Stimulated activated naive CD8-positive, alpha-beta T cell treated with anti-CD3 and anti-CD28 coated beads, Interleukin-15, Interleukin-2, amounts not matched to agents 100 U/mL and 50 U/mL, for 24 hours (primary cell): ENCODE measurements around the gene AARS2.

Experiments
- ATAC-seq: fragments of 150-1000 bp; cut with Tn5 transposase; one replicate; pipeline ENCODE4 v1.10.0; 2021
- DNase-seq: peaks from one replicate; pipeline ENCODE4 v3.0.0; 2021

Gene AARS2

GRCh38 chr6:44275749-44276648, 37.1 kb downstream of the AARS2 start:
- peak; percentile 36 for DNase-seq
- ATAC-seq: peak; percentile 68

- ATAC-seq: no peak
These were observed 37.8 kb downstream of the AARS2 start for GRCh38 chr6:44275271-44275748.

DNA sequence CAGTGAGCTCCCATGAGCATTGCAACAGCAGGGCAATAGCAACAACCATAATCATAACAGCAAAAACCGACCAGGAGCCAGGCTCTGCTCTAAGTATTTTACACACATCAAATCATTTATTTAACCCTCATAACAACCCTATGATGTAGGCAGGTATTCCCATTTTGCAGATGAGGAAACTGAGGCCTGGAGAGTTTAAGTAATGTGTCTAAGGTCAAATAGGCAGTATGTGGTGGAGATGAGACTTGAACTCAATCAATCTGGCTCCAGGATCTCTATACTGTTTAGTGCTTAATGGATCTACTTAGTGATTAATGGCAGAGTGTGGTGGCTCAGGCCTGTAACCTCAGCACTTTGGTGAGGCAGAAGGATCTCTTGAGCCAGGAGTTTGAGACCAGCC, 39.5 kb downstream of the AARS2 start:
- ATAC-seq (no peak), DNase-seq (no peak)

More at GRCh38 chr6:44275271-44275748, 37.8 kb downstream of the AARS2 start:
- DNase-seq: no peak

GRCh38 chr6:44272999-44273566, 40.1 kb downstream of the AARS2 start:
- ATAC-seq: no peak
- DNase-seq: no peak

DNA sequence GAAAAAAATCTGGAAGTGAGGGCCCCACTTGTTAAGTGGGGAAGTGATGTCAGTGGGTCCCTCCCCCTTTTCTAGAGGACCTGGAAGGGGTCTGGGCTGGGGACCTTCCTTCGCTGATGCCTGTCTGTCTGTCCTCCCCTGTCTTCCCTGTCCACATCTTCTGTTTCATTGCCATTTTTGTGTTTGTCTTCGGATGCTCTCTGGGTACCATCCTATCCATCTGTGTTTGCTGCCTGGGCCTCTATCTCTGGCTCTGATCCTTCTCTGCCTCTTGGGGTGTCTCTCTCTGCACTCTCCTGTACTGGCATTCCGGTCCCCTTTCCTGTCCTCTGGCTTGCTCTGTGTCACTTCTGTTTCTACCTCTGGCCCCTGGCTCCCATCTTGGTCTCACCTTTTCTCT, 40.6 kb downstream of the AARS2 start:
- no peak for DNase-seq
- no peak for ATAC-seq

GRCh38 chr6:44271914-44272313, 41.2 kb downstream of the AARS2 start:
- DNase-seq (no peak), ATAC-seq (no peak)

DNA sequence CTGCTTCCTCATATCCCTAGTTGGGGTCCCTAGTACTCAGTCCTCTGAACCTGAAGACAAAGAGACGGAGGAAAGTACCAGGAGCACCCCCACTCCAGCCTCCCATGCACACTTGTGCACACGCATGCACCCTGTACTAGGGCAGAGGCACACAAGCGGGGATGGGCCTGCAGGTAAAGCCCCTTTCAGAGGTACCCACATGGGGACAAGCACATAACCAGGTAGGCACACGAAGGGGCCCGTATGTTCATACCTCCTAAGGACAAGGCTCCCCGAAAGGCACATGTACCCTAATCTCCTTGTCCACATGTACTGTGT, 41.8 kb downstream of the AARS2 start:
- DNase-seq (no peak), ATAC-seq (no peak)

DNA sequence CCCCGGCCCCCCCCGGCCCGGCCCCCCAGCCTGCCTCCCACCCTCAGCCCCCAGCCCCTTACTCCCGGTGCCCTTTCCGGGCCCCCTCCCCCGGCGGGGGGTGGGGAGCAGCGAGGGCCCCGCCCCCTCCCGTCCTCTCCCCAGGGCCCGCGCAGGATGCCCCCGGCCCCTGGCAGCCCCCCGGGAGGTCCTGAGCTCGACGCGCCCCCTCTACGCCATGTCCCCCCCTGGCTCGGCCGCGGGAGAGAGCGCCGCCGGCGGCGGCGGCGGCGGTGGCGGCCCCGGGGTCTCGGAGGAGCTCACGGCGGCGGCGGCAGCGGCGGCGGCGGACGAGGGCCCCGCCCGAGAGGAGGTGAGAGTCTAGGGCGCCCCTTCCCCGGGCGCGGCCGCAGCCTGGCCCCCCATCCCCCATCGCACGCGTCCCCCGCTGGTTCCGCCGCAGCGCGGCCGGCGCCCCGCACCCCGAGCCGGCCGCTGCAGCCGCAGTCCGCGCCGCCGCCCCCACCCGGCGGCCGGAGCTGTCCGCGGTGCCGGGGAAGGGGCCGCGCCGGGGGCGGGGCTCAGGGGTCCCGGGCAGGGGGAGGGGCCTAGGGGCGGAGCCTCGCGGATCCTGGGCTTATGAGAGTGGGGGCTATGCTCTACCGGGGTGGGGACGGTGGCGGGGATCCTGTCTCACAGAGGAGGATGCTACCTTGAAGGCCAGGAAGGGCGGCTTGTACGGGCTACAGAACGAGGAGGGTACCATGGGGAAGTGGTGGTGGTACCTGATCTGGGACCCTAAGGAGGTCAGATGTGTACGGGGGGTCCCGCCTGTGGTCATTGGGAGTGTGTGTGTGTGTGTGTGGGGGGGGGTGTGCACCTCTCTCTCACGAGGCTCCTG, 42.4 kb downstream of the AARS2 start:
- DNase-seq (no peak), ATAC-seq (no peak)

DNA sequence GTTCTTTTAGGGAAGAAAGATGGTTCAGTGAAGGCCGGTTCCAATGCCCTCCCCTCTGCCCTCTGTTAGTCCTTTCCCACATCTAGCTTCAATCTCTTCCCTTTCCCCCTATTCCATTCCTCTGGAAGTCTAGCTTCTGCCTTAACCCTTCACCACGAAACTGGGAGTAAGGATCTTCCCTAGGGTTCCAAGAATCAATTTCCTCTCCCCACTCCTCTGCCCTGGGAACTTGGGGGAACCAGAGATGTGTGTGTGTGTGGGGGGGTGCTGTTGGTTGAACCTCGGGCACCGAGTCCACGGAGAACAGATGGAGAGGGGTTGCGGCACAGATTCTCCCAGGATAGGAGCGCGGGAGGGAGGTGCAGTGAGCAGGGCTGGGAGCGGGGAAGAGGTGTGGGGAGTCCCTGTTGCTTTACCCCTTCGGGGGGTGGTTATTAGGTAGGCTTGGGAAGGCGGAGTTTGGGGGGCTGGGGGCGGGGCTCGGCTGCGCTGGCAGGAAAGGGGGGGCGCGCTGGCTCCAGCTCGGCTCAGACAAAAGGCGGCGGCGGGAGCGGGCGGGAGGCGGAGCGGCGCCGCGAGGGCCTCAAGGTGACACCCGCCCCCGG, 43.1 kb downstream of the AARS2 start, which contains the start of gene TMEM151B:
TMEM151B (plus strand) TSS at position 530 of the 605 bp plus-strand sequence. CDS start 293 bp downstream, outside the sequence.
- DNase-seq: peak; percentile 34
- no peak for ATAC-seq

DNA sequence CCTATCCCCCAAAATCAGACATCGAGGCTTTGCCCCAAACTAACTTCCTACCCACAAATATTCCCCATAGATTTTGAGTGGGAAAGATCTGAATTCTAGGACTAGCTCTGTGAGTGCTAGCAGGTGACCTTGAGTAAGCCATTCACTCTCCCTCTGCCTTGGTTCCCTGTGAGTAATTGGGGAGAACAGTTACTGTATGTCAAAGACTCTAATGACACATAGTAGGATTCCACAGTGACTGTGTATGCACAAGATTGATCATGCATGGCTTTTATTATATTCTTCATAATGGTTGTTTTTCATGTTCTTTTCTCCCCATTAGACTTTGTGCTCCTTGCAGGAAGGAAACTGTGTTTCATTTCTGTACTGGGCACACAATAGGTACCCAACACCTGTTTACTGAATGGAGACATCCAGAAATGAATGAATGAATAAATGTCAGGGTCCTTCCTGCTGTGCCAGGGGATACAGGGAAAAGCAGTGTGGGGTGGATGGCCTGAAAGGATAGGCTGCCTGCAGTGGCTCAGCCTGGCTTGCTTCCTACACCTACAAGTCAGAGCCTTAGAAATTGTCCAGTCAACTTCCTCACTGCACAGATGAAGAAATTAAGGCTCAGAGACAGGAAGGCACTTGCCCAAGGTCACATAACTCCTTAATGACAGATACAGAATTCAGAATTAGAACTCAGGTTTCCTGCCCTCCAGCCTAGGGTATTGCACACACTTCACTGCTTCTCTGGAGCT, 43.8 kb downstream of the AARS2 start:
- no peak for ATAC-seq
- DNase-seq: no peak

DNA sequence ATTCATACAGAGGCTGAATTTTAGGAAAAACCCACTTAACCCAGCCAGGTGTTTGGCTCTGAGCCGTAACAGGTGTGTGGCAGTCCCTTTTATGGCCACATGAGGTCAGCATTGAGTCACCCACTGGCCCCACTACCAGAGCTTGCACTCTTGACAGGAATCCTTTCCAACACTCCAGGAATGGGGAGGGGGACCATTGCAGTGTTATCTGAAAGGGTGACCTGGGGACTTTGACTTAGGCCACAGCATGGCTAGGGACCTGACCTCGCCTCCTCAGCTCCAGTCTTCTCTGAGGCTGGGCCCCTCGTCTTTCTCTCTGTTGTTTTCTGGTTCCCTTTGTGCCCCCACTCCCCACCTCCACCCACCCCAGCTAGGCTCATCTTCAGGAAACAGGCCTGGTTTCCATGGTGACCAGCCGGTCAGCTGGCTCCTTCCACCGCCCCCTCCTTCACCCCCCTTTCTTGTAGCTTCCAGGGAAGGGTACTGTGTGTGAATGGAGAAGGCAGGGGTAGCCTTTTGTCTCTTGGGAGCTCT, 45.0 kb downstream of the AARS2 start:
- no peak for ATAC-seq
- peak; percentile 70 for DNase-seq

- DNase-seq (no peak), ATAC-seq (no peak)
These were observed 45.9 kb downstream of the AARS2 start for GRCh38 chr6:44267252-44267651.

GRCh38 chr6:44266347-44266746, 46.8 kb downstream of the AARS2 start:
- ATAC-seq (no peak), DNase-seq (no peak)

- no peak for DNase-seq
These were observed 47.4 kb downstream of the AARS2 start for GRCh38 chr6:44265722-44266233.

GRCh38 chr6:44265007-44265721, 48.0 kb downstream of the AARS2 start, which contains the start of gene NFKBIE:
TSS of gene NFKBIE (minus strand) at chr6:44265551. CDS start at chr6:44265346, 205 bp downstream.
- peak; percentile 67 for ATAC-seq
- peak; percentile 98 for DNase-seq

More at GRCh38 chr6:44265722-44266233, 47.4 kb downstream of the AARS2 start:
- no peak for ATAC-seq

DNA sequence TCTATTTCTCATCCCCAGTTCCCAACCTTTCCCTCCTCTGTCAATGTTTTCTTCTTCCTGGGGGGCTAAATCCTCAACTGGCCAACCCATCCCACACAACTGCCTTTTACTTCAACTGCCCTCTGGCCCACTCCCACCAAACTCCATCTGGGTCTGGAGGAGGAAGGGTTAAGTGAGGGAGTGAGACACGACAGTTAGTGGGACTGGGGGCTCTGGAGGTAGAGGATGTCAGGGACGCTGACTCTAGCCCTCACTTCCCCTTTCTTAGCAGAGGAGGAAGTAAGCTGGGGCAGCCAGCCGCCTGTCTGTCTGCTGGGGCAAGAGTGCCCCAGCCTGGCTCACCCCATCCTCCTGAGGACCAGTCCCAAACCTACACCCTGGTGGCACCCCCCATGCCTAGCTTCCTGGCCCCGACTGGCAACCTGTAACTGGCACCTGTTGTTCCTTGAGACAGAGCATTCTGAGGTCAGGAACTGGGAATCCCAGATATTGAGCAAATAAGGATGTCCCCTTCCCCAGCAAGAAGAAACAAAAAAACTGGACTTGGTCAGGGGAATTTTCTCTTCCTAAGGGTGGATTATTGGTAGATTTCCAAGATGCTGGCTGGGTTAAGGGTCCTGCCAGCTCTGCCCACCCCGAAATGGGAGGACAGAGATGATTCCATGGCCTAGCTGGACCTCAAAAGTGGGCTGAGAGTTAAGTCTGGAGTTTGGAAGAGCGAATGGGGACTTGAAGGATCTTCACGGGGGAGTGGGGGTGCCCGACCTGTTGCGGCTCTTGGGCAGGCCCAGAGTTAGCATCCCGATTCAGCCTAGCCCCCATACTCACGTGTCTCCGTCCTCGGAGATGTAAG, 48.8 kb downstream of the AARS2 start:
- ATAC-seq (peak; percentile 37), DNase-seq (peak; percentile 53)

DNA sequence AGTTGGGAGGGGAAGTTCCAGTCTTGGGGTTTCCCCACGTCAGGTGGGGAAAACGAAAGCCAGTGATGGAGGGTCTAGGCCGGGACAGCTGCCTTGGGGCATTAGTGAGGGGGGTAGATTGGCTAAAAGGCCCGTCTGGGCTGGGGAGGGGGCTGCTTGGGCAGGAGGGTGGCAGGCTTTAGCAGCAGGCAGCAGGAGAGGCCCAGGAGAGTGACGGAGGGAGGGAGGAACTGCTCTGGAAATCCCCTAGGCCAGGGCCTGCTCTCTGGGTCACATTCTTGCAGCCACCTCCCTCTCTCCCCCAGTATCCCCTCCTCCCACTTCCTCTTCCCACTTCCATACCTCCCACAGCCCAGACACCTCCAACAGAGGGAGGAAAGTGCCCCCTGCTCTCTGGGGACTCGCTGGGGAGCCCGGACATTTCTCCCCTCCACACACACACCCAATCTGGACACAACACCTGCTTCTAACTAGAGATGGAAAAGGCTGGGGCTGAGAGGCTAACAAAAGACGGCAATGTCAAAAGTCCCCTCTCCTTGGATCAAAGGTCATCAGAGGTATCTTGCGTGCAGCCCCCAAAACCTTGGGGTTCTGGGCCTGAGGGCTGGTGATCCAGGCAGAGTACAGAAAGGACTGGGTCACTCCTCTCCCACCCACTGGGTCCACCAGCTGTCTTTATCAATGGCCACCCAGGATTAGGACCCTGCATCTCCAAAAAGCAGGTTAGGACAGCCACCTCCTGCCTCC, 49.6 kb downstream of the AARS2 start:
- ATAC-seq: peak; percentile 16
- peak; percentile 55 for DNase-seq
